ENCODE measurements around the gene CDK8.
"Not testable (repeated sequence)": the region's sequence is repeated elsewhere in the genome, so short reads cannot be mapped to it uniquely, and the experiment has no call there.

CDK8 gene

DNA sequence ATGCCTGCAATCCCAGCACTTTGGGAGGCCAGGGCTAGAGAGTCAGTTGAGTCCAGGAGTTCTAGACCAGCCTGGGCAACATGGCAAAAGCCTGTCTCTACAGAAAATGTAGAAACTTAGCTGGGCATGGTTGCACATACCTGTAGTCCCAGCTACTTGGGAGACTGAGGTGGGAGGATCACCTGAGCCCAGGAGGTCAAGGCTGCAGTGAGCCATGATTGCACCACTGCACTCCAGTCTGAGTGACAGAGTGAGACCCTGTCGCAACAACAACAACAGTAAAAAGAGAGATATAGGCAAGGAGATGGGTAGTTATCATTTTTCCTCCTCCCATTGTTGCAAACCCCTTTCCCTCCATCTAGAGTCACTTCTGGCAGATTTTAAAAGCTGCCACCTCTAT, 62.2 kb downstream of the CDK8 start:
- DNase-seq (ENCODE audit: low spot score) = not testable (repeated sequence)

DNA sequence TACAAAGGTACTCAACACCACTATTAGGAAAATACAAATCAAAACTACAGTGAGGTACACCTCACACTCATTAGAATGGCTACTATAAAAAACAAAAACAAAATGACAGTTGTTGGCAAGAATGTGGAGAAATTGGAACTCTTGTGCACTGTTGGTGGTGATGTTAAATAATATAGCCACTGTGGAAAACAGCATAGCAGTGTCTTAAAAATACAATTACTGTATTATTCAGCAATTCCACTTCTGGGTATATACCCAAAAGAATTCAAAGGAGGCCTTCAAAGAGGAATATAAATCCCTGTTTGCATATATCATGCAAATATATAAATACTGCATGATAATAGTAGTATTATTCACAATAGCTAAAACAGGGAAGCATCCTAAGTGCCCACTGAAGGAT, 66.8 kb downstream of the CDK8 start:
- no peak for DNase-seq (ENCODE audit: low spot score)

DNA sequence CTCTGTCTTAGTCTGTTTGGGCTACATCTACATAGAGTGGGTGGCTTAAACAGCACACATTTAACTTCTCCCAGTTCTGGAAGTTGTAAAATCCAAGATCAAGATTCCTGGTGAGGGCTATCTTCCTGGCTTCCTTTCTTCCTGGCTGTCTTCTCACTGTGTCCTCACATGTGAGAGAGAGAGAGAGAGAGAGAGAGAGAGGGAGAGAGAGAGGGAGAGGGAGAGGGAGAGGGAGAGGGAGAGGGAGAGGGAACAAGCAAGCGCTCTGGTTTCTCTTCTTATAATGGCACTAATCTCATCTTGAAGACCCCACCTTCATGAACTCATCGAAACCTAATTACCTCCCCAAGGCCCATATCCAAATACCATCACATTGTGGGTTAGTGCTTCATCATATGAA, 69.2 kb downstream of the CDK8 start:
- no peak for DNase-seq (ENCODE audit: low spot score)

DNA sequence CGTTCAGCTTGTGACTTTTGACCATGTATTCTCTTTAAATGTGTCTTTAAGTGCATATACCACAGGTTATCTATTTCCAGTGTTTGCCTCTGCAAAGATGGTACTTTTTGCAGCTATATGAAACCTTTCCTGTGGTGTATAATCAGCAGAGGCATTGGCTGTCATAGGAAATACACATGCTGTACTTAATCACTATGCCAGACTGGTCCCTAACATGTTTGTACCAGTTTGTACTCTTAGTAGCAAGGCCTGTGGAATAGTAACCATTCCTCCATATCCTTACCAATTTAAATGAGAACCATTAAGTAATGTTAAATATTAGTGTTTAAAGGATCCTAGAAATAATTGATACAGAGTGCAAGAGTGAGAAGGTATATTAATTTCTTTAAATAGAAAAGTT, 69.8 kb downstream of the CDK8 start:
- DNase-seq (ENCODE audit: low spot score) = no peak

DNA sequence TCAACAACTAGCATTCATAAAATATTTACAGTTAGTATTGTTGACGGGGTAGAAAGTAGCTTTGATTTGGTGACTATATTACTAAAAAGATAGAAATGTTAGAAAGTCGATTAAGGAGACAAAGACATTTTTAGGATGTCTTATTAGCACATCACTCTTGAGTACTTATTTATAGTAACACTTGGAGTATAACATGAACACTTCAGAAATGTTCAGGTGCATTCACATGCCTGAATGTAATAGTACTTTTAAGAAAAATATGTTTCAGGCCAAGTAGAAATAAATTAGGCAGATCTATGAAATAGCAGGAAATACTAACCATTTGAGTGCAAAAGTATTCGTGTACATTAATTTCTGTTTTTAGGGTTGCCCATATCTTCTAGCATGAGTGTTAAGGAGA, 70.4 kb downstream of the CDK8 start:
- no peak for DNase-seq (ENCODE audit: low spot score)

DNA sequence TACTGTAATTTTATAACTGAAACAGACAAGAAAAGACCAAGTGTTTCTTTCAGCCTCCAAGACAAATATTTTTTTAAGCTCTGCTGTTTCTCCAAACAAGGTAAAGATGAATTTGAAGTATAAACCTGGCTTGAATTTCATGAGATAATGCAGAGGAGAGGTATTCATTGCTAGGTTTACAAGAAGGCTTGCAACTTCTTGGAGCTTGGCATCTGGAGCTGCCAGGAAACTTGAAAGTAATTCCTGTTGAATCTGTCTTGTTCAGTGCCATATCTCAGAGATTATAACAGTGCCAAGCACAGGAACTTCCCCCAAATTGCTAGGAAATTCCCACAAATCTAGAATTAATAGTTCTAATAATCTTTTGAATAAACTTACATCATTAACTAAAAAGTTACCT, 70.9 kb downstream of the CDK8 start:
- no peak for DNase-seq (ENCODE audit: low spot score)

DNA sequence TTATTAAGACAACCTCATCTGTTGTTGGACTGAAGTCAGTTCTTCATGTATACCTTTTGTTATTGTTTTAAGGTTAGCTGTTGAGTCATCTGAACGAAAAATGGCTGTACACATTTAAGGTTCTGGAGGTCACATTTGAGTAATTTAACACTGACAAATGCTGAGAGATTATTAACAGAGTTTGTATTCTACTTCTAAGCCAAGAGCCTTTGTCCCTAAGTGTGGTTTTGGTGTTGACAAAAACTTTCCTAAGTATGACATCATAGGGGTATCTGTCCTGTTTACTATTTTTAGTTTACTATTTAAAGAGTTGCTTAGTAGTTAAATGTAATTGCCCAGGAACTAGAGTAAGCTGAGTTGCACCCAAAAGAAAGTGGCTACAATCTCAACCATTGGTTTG, 71.9 kb downstream of the CDK8 start:
- no peak for DNase-seq (ENCODE audit: low spot score)

DNA sequence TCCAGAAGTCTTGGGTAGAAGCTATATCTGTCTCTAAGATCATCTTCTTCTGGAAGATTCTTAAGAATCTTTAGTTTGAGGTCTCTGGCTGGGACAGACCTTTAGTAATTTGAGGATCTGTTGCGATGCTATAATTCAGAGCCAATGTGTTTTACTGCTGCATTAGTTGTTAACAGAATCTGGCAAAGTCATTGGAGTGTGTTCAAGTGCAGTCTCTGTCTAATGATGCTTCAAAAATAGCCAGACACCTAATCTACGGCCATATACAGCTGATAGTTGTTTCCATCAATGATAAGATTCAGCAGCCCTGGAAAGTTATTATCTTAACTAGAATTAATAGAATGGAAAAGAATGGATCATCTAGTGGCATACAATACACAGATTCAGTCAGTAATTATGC, 72.6 kb downstream of the CDK8 start:
- no peak for DNase-seq (ENCODE audit: low spot score)

DNA sequence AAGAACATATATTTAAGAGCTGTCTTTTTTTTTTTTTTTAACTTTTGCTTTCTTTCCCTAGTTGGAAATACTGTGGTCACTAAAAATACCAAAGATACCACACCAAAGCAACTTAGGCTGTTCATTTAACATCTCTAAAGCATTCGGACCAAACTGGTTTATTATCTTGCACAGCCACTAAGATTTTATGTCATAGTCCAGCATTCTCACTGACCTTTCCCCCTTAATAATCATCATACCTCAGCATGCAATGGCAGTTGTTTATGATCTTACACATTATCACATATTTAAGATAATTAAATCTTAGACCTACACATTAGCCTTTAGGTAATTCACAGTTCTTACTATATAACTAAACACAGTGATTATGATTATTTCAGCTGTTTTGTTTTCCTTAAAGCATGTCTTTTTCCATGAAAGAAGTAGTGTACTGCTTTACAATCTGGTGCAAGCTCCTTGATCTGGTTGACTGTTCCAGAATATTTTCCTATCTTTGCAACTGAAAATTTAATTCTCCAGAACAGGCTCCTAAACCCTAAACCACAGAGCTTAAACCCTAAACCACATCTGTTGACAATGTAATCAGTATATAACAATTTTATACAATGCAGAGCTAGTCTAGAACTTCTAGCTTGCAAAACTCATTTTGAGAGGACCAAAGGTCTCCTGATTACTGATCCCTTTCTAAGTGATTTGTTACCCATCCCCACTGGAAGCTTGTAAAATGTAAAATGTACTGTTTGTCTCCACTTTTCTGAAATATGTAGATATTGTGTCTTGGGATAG, 74.2 kb downstream of the CDK8 start:
- DNase-seq (ENCODE audit: low spot score) = no peak

DNA sequence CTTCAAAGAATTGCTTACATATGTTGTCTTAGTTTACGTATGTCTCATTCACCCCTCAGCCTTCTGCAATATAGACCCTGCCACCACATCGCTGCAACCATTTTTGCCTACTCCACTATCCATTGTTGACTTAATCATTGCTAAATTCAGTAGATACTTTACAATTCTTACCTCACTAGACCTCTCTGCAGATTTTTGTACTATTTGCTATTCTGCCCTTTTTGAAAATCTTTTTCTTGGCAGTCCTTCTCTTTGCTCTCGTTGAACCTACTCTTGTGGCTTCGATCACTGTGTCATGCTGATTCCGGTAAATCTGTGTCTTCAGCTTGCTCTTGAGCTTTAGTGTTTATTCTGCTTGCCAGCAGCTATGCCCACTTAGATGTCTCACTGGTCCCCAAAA, 81.2 kb downstream of the CDK8 start:
- no peak for DNase-seq (ENCODE audit: low spot score)

DNA sequence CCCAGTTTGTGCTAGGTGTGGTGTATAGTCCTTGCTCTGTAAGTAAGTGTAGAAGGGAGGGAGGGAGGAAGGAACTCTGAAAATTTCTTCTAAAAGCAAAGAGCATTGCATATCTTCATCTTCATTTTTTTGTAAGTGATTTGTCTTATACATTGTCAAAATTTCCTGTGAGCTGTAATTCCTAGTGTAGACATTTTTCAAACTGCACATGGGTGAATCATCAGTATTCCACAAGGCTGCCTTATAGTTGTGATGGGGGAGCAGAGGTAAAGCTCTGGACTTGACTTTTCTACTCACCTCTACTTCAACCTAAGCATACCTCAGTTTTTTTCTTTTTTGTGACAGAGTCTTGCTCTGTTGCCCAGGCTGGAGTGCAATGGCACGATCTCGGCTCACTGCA, 86.9 kb downstream of the CDK8 start:
- DNase-seq (ENCODE audit: low spot score) = no peak

DNA sequence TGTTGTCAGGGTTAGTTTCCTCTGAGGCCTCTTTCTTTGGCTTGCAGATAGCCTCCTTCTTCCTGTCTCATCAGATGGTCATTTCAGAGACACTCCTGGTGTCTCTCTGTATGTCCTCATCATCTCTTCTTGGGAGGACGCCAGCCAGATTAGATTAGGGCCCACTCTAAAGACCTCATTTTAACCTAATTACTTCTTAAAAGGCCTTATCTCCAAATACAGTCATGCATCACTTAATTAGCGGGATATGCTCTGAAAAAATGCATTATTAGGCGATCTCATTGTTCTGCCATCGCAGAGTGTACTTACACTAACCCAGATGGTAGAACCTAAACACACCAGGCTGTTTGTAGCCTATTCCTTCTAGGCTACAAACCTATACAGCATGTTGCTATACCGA, 89.0 kb downstream of the CDK8 start:
- DNase-seq (ENCODE audit: low spot score) = no peak

DNA sequence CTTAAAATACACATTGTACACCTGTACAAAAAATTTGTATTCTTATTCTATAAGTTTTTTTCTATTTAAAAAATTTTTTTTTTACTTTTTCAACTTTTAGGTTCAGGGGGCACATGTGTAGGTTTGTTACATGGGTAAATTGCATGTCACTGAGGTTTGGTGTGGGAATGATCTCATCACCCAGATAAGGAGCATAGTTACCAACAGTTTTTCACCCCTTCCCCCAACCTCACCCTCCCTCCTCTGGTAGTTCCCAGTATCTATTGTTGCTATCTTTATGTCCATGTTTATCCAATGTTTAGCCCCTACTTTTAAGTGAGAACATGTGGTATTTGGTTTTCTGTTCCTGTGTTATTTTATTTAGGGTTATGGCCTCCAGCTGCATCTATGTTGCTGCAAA, 89.9 kb downstream of the CDK8 start:
- no peak for DNase-seq (ENCODE audit: low spot score)

DNA sequence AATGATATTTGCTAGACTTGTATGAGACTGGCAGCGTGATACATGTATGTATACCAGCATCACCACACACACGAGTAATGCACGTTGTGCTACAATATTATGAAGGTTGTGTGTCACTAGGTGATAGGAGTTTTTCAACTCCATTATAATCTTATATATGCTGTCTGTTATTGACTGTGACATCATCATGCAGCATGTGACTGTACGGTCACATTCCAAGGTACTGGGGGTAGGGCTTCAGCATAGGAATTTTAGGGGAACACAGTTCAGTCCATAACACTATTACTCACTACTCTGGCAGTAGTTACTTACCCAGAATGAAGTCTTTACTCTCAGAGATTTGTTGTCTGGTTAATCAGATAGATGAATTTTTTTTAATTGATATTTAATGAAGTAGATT, 91.1 kb downstream of the CDK8 start:
- DNase-seq (ENCODE audit: low spot score) = no peak

DNA sequence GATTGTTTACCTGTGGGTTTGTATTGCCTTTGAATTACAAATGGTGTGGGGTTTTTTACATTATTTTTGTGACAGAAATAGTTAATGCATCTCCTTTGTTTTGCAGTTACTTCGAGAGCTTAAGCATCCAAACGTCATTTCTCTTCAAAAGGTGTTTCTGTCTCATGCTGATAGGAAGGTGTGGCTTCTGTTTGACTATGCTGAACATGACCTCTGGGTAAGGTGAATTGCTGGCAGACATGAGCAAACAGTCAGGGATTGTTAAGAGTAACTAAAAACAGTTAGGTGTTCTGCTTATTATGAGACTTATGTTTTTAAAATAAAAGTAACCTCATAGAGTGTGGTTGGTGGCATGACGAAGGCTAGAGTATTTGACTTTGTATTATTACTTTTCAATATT, 95.0 kb downstream of the CDK8 start:
- DNase-seq (ENCODE audit: low spot score) = no peak

DNA sequence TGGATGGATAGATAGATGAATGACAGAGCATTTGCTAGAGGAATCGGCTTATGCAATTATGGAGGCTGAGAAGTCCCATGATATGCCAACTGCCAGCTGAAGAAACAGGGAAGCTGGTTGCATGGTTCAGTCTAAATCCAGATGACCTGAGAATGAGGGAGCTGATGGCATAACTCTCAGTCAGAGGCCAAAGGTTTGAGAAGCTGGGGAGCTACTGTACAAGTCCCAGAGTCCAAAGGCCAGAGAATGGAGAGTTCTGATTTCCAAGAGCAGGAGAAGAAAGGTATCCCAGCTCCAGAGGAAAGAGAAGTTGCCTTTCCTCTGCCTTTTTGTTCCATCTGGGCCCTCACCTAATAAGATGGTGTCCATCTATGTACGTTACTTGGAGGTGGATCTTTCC, 108.3 kb downstream of the CDK8 start:
- no peak for DNase-seq (ENCODE audit: low spot score)

DNA sequence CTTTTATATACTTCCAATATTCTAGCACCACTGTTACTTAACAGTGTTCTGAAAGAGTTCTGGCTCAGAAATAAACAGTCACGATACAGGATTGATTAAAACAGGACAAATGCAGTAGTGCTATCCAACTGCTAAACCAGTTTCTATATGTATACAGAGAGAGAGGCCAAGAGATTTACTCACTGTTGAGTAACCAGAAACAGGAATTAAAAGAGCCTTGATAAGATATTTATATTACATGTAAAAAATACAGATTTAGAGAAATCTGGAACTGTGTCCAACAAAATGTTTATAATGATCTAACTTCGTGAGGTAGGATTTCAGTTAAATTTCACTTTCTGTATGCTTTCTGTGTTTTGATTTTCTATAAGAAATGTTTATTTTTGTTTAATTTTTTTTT, 116.6 kb downstream of the CDK8 start:
- no peak for DNase-seq (ENCODE audit: low spot score)

DNA sequence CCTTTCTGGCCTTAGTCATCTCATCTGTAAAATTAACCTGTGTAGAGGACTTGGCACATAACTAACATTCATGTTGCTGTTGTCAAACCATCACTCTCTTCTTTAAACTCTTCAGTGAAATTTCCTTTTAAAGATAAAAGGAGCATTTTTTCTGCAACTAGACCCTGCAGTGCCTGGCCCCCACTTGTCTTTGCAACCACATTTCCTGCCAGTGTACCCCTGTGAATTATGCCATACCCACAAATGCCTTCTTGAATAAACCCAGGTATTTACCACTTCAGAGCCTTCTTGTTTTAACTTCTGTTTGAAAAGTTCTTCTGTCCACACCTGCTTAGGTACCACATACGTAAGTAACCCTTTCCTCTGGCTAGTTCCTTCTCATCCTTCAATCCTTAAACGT, 118.8 kb downstream of the CDK8 start:
- DNase-seq (ENCODE audit: low spot score) = no peak

DNA sequence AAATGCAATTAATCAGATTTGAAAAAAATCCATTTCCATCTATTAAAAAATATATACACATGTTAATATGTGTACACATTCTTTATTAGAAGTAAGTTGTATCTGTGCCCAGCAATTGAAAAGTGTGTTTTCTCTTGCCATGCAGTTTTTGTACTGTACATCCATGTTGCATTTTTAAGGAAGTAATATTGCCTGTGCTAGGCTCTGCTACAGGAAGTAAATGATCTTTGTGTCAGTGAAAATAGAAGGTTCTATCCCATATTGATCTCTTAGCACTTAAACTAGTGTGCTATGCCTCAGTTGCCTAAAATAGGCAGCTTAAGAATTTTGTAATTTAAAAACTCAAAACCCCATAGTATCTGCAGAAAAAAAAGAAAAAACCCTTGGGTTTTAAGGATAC, 122.5 kb downstream of the CDK8 start:
- DNase-seq (ENCODE audit: low spot score) = no peak

DNA sequence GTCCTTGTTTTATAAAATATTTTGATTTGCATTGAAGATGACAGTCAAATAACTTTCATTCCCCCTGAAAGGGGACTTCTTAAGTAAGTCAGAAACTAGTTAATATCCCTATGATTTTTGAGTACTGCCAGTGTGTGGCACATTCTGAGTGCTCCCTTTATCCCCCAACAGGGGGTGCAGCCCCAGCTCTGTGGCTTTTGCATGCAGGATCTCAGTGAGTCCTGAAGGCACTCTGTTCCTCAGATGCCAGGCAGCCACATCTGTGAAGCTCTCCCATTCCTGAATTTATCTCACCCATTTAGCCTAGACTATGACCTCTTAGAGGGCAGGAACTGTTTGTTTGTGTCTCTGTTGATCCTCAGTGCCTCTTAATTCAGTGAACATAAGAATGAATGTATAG, 123.1 kb downstream of the CDK8 start:
- peak; percentile 38 for DNase-seq (ENCODE audit: low spot score)

DNA sequence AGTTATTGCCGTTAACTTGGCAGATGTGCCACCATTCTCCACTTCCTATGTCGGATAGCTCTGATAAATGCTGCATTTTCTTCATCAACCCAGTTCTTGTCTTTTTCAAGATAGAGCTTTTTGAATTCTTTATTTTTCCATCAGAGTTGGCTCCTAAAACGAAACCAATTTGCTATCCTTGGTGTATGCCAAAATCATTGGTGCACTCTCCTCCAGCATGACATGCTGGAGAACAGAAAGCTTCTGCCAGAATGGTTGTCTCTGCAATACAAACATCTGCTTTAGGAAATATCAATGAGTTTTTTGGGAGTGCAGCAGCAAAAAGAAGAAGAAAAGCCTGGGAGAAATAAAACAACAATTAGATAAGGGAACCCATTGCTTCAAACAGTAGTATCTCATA, 124.2 kb downstream of the CDK8 start:
- DNase-seq (ENCODE audit: low spot score) = no peak

DNA sequence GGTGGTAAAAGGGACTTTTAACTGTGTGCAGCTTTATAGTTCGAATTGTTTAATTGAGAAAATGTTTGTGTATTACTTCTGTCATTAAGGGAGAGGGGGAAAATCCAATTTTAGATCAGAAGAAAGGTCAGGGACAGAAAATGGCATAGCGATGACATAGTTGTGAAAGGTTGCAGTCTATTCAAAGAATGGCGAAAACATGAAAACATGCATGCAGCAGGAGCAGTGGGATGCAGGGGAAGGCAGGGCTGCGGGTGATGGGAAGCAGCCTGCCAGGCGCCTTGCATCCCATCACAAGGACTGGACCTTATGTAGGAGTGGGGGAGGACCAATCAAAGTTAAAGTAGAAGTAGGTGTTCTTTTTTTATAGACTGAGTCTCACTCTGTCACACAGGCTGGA, 125.9 kb downstream of the CDK8 start:
- DNase-seq (ENCODE audit: low spot score) = no peak

DNA sequence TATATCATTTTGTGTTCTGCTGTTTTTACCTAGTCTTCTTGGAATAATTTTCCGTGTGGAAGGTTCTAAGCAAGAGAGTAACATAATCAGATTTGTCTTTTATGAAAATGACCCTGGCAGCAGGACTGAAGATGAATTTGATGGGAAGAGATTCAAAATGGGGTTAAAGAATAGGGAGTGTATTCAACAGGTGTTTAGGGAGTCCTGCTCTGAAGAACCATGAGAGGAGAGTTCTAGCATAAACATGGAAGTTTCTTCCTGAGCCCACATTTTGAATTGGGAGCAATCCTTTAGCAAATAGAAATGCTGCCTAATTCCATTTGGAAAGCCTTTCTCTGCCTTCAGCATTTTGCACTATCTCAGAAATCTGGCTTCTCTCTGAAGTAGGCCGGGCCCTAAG, 127.0 kb downstream of the CDK8 start:
- DNase-seq (ENCODE audit: low spot score) = no peak

DNA sequence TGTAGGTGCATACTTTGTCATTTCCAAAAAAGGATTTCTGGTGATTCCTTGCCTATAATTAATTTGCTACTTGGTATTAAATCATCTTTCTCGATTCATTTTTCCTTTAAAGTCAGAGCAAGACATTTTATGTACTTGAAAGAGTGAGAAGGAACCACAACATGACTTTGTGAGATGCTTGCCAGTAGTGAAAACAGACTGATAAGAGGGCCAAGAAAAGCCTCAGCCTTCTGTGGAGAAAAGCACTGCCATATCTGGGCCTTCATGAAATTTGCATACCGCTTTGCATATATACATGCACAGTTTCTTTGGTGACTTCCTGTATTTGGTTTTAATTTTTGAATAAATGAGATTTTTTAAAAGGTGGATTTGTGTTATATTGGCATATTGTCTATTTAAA, 128.4 kb downstream of the CDK8 start:
- DNase-seq (ENCODE audit: low spot score) = no peak

DNA sequence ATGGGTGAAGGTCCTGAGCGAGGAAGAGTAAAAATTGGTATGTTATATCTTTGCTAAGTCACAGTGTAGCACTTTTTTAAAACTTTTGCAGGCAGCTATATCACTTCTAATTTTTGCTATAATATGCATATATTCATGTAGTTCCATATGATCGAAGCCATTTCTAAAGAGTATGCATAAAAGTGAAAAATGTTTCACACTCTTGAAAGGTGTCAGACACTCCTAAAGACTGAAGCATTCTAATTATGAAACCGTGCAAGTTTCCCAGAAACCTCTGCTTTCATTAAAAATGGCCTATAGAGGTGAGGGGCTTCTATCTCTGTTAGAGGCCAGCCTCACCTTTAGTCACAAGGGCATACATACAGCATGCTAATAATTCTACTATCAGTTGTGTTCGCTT, 128.9 kb downstream of the CDK8 start:
- no peak for DNase-seq (ENCODE audit: low spot score)
